ENCODE data around the gene N4BP2L2. TPM values are rescaled to one million over a fixed set of nuclear protein-coding genes. Genes with fewer than 3 reads are reported as not detected.

Gene N4BP2L2
- total and polyA plus RNA-seq, 2 of the 4 experiments (the other 2 are of a cell fraction): 28.7 to 34.6 TPM

DNA sequence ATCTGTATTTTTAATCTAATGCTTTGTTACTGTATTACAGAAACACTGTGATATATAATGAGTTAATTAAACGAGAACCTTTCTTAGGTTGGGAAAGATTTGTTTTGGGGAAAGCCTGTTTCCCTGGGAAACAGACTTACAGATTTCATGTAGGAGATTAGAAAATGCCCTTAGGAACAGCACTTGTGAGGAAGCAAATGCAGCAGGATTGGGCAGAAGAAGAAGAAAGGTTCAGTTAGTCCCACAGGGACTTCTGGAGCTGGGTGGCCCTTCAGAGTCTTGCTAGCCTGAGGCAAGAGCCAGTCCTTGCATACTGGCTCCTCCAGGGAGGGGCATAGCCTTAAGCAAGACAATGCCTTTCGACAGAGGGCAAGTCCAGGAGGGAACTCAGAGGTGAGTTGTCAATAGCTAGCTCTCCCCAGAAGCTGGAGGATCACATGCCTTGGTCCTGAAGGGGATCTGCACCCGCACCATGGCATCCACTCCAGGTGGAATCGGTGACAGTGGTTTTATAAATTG lies 147.4 kb downstream of the N4BP2L2 start:
- dilution Hi-C loops (cut with HindIII; ENCODE audit: low sequenced_read_pairs, unreplicated experiment) (no loop called here), in situ Hi-C loops (cut with MboI; ENCODE audit: low sequenced_read_pairs) (no loop called here), intact Hi-C loops (cut with micrococcal nuclease) (no loop called here)
- Histone ChIP-seq H4K5ac (ENCODE audit: low read depth, low read length) (no peak overlapping the region), H2BK15ac (ENCODE audit: low read depth, low read length) (no peak overlapping the region), H4K8ac (ENCODE audit: low read depth in 2 of 2, low read length in 2 of 2) (no peak overlapping the region), H3K9ac (ENCODE audit: low read depth, low read length) (no peak overlapping the region), H3K27ac (ENCODE audit: insufficient read depth, low read length) (no peak overlapping the region), H3K9me3 (ENCODE audit: control insufficient read depth, insufficient read depth, low read length) (no peaks in the 10 kb centered on the region), H3K4me1 (ENCODE audit: control insufficient read depth, insufficient read depth, low read length) (no peaks in the 10 kb centered on the region), H4K91ac (ENCODE audit: insufficient read depth, low read depth, low read length) (no peak overlapping the region), H3K18ac (ENCODE audit: low read depth, low read length) (no peak overlapping the region), H3K4me2 (ENCODE audit: low read depth, low read length) (no peak overlapping the region), H3K14ac (replicated peaks; ENCODE audit: low read depth, low read length) (no peak overlapping the region), H2BK5ac (ENCODE audit: low read depth, low read length, poor library complexity, severe bottlenecking) (no peak overlapping the region), H2BK120ac (ENCODE audit: low read depth, low read length) (no peak overlapping the region), H3K56ac (ENCODE audit: extremely low read depth, insufficient read depth, low read length) (no peak overlapping the region), H2AFZ (replicated peaks; ENCODE audit: low read length, poor library complexity) (peak overlapping the region; percentile 49), H2AK5ac (ENCODE audit: low read depth, low read length) (no peak overlapping the region), H3K36me3 (ENCODE audit: control insufficient read depth, insufficient read depth, low read length) (no peaks in the 10 kb centered on the region), H3K9me1 (ENCODE audit: insufficient read depth, low read length) (0 out of 2 replicates have a peak, but pooled peaks cover 2% of the 10 kb centered on the region), H3K4me3 (ENCODE audit: insufficient read depth, low read depth, low read length) (no peak overlapping the region), H4K20me1 (ENCODE audit: insufficient read depth, low read length) (no peaks in the 10 kb centered on the region), H3K23ac (ENCODE audit: low read depth, low read length) (no peak overlapping the region), H3K27me3 (ENCODE audit: control insufficient read depth, insufficient read depth, low read length) (no peaks in the 10 kb centered on the region), H2BK20ac (ENCODE audit: low read depth, low read length) (no peak overlapping the region), H3K79me1 (ENCODE audit: low read depth in 1 of 2, low read length in 2 of 2) (no peaks in the 10 kb centered on the region), H3K4ac (ENCODE audit: low read depth, low read length) (no peak overlapping the region), H2AK9ac (replicated peaks; ENCODE audit: low read depth, low read length, poor library complexity) (peak overlapping the region; percentile 45)
- CTCF ChIA-PET: interaction anchor here (0.5 kb wide), 1 partner anchor 43 kb away, joined by 3 read pairs; no protein-coding TSS in a partner anchor
- 78% methylated on average over 3 of the region's 4 CpGs; no CpG with 5 or more reads in 1 of the 2 experiments for WGBS, 2 experiments (ENCODE audit: extremely low coverage in 2 of 2, insufficient read length in 1 of 2)
- no peak; the same call in 1 of the 2 replicates for ATAC-seq (ENCODE audit: low read depth)
- no TSS peak for BruUV-seq (replicated peaks)
- no peak for DNase-seq
- TF ChIP-seq RCOR1 (IDR thresholded peaks at IDR 0.05; ENCODE audit: insufficient replicate concordance, low read length) (no peak), CEBPB (IDR thresholded peaks at IDR 0.05; ENCODE audit: low read depth, low read length) (no peak), FOS (IDR thresholded peaks at IDR 0.05; ENCODE audit: low read depth, low read length) (no peak), CTCF (conservative IDR thresholded peaks at IDR 0.05; ENCODE audit: low read depth, low read length) (no peak), USF2 (IDR thresholded peaks at IDR 0.05; ENCODE audit: low read depth, low read length) (no peak), CHD1 (IDR thresholded peaks at IDR 0.05; ENCODE audit: low read depth, low read length) (no peak), POLR2A (IDR thresholded peaks at IDR 0.05; ENCODE audit: low read depth, low read length) (no peak), MXI1 (IDR thresholded peaks at IDR 0.05; ENCODE audit: borderline replicate concordance, low read depth, low read length) (no peak)
- POLR2A ChIA-PET (ENCODE audit: unreplicated experiment): interaction anchor here (0.6 kb wide), 1 partner anchor 439 kb away, joined by 3 read pairs; no protein-coding TSS in a partner anchor

Measured in IMR-90 (cell line).